Caco-2 (cell line): ENCODE results near the gene WDR1. TPM values are rescaled to one million over a fixed set of nuclear protein-coding genes. Genes with fewer than 3 reads are reported as not detected.

ENCODE experiments used
- BruUV-seq: library from RNA; stranded (reverse); fragments of 400-500 nt; replicated peaks from 2 replicates; lab custom pipeline; 2021; lab: Mats Ljungman, UMichigan
- CTCF ChIA-PET: fragments of 300-600 bp; sonication (Branson Sonifier 250); formaldehyde crosslinking; loops from one replicate; lab custom pipeline; 2022; ENCODE audit warnings: antibody characterized with exemption; lab: Charles Lee
- POLR2A ChIA-PET: fragments of 300-600 bp; sonication (Branson Sonifier 250); formaldehyde crosslinking; loops from one replicate; lab custom pipeline; 2022; ENCODE audit warnings: antibody characterized with exemption; lab: Charles Lee
- DNase-seq, 2 experiments: peaks; one replicate each; pipeline versions ENCODE4 v3.0.0 to v3.0.0-alpha.2; 2020 to 2022
- H3K27me3 ChIP-seq: replicated peaks from 2 replicates; pipeline ENCODE4 v1.6.0; 2011; ENCODE audit warnings: low read length; ENCODE audit not compliant: control insufficient read depth, insufficient read depth
- H3K36me3 ChIP-seq: 2 replicates; pipeline ENCODE4 v1.5.1; 2011; ENCODE audit warnings: low read length; ENCODE audit not compliant: control insufficient read depth, insufficient read depth
- H3K4me1 ChIP-seq: fragments of 250-450 bp; sonication (Bioruptor Pico); 2 replicates; pipeline ENCODE4 v1.5.1; 2020; ENCODE audit warnings: mild to moderate bottlenecking
- H3K4me3 ChIP-seq: 2 replicates; pipeline ENCODE4 v1.5.1; 2011; ENCODE audit warnings: low read depth, mild to moderate bottlenecking, control low read depth, low read length
- H3K9me3 ChIP-seq: fragments of 250-450 bp; sonication (Bioruptor Pico); 2 replicates; pipeline ENCODE4 v1.5.1; 2020; ENCODE audit warnings: mild to moderate bottlenecking, moderate library complexity
- H3K27ac Mint-ChIP-seq: one replicate; pipeline ENCODE4 v1.8.0; 2022; ENCODE audit warnings: mixed read lengths; ENCODE audit not compliant: unreplicated experiment
- H3K27me3 Mint-ChIP-seq: one replicate; pipeline ENCODE4 v1.8.0; 2022; ENCODE audit warnings: mixed read lengths; ENCODE audit not compliant: insufficient read depth, unreplicated experiment
- H3K36me3 Mint-ChIP-seq: one replicate; pipeline ENCODE4 v1.8.0; 2022; ENCODE audit warnings: mild to moderate bottlenecking, mixed read lengths; ENCODE audit not compliant: insufficient read depth, unreplicated experiment
- H3K4me1 Mint-ChIP-seq: one replicate; pipeline ENCODE4 v1.8.0; 2022; ENCODE audit warnings: low read depth, mixed read lengths; ENCODE audit not compliant: unreplicated experiment
- H3K4me3 Mint-ChIP-seq: one replicate; pipeline ENCODE4 v1.8.0; 2022; ENCODE audit warnings: mild to moderate bottlenecking, moderate library complexity, mixed read lengths; ENCODE audit not compliant: unreplicated experiment
- H3K9me3 Mint-ChIP-seq: one replicate; pipeline ENCODE4 v1.8.0; 2022; ENCODE audit warnings: mixed read lengths; ENCODE audit not compliant: unreplicated experiment
- CTCF ChIP-seq, 2 experiments: fragments of 200-600 bp in 1 of 2; IDR thresholded peaks; 1 replicate in 1 of 2; 2 replicates in 1 of 2; pipeline versions ENCODE4 v1.5.1 to v1.8.0; 2011 to 2022; ENCODE audit warnings: antibody characterized with exemption in 1 of 2, control low read depth in 1 of 2, inconsistent platforms in 1 of 2, low read depth in 1 of 2, low read length in 1 of 2, mild to moderate bottlenecking in 1 of 2, moderate library complexity in 1 of 2; ENCODE audit not compliant: insufficient read depth in 1 of 2, severe bottlenecking in 1 of 2, unreplicated experiment in 1 of 2
- intact Hi-C: fragments of 100-400 bp; cut with micrococcal nuclease; formaldehyde crosslinking; loops from one replicate; pipeline ENCODE4 v1.10.0; 2022; ENCODE audit not compliant: unreplicated experiment
- total RNA-seq: library from RNA; stranded (reverse); gene quantifications from 2 replicates; pipeline ENCODE4 v1.2.3, GENCODE V29; 2022

Gene WDR1
- total RNA-seq, 1 experiment from 2014 or later: 250 TPM

DNA sequence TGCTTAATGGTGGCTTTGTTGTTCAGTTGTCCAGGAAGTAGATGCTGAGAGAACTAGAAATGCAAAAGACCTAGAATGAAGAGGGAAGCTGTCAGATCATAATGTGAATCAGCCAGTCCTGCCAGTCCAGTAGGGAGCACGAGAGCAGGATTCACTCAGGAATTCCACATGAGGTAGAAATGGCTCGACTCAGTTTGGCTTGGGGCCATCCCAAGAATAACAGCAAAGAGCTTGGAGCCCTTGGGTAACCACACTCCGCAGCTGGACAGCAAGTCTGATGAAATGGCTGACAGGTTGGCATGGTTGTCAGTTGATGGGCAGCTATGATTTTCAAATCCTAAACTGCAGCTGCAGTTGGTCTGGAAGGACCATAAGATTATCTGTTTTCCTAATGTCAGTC, 44.5 kb upstream of the WDR1 start:
- Mint-ChIP-seq H3K36me3 (no peaks in the 10 kb centered on the region), H3K4me3 (no peak overlapping the region), H3K9me3 (no peaks in the 10 kb centered on the region), H3K27ac (no peak overlapping the region), H3K4me1 (peaks cover 15% of the 10 kb centered on the region), H3K27me3 (peaks cover 2% of the 10 kb centered on the region)
- Histone ChIP-seq H3K27me3 (no peaks in the 10 kb centered on the region), H3K4me3 (no peak overlapping the region), H3K36me3 (no peaks in the 10 kb centered on the region), H3K9me3 (no peaks in the 10 kb centered on the region), H3K4me1 (peaks cover 18% of the 10 kb centered on the region)
- no TSS peak for BruUV-seq
- DNase-seq: no peak
- no peak for TF ChIP-seq CTCF (IDR thresholded peaks at IDR 0.05; ENCODE audit: insufficient read depth in 1 of 2, low read depth in 1 of 2, low read length in 1 of 2, severe bottlenecking in 1 of 2, unreplicated experiment in 1 of 2)
- ChIA-PET CTCF (interaction anchor here (1.2 kb wide), 1 partner anchor 243 kb away, joined by 3 read pairs; no protein-coding TSS in a partner anchor), POLR2A (no interaction called here)
- intact Hi-C loops: loop anchor here (10.0 kb wide), 1 partner anchor 104 kb away; no protein-coding TSS in a partner anchor

DNA sequence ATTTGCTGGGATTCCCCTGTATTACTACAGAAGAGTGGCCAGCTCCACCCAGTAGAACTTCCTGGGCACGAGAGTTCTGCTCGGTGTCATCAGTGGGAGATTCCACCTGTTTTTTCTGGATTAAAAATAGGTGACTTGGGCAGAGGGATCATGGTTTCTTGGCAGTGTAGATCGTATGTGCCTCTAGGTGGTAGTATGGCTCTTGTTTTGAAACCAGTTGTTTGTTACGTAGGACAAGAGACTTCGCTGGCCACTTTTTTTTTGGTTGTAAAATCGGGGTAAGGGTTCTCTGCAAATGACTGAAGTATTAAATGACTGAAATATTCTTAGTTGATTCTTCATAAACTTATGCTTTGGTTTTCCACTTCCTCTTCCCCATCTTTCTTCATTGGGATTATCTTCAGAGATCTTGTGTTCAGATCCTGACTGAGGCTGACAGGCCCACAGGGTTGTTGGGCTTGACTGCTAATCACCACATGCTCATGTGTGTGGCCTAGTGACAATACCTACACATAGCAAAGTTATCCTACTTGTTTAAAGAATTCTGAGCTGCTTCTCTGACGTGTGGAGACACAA, 43.8 kb upstream of the WDR1 start:
- H3K4me1 ChIP-seq: peaks cover 18% of the 10 kb centered on the region
- Mint-ChIP-seq H3K36me3 (no peaks in the 10 kb centered on the region), H3K27me3 (peaks cover 4% of the 10 kb centered on the region), H3K27ac (no peak overlapping the region), H3K4me1 (peaks cover 15% of the 10 kb centered on the region), H3K9me3 (no peaks in the 10 kb centered on the region), H3K4me3 (no peak overlapping the region)
- TF ChIP-seq CTCF (IDR thresholded peaks at IDR 0.05; ENCODE audit: insufficient read depth in 1 of 2, low read depth in 1 of 2, low read length in 1 of 2, severe bottlenecking in 1 of 2, unreplicated experiment in 1 of 2): peak; percentile 24 to 26
- H3K9me3 ChIP-seq: no peaks in the 10 kb centered on the region
- H3K36me3 ChIP-seq: no peaks in the 10 kb centered on the region
- no peak overlapping the region for H3K4me3 ChIP-seq
- DNase-seq: peak in 1 of 2 experiments; percentile 37
- intact Hi-C loops: loop anchor here (1.0 to 10.0 kb wide), 2 partner anchors 104 to 389 kb away; no protein-coding TSS in a partner anchor
- BruUV-seq: no TSS peak
- ChIA-PET CTCF (interaction anchor here (3.5 kb wide), 1 partner anchor 243 kb away, joined by 31 read pairs; no protein-coding TSS in a partner anchor), POLR2A (no interaction called here)
- no peaks in the 10 kb centered on the region for H3K27me3 ChIP-seq

GRCh38 chr4:10159671-10160070, 43.1 kb upstream of the WDR1 start:
- DNase-seq: no peak
- TF ChIP-seq CTCF (IDR thresholded peaks at IDR 0.05; ENCODE audit: insufficient read depth in 1 of 2, low read depth in 1 of 2, low read length in 1 of 2, severe bottlenecking in 1 of 2, unreplicated experiment in 1 of 2): no peak
- Histone ChIP-seq H3K36me3 (no peaks in the 10 kb centered on the region), H3K4me1 (peaks cover 12% of the 10 kb centered on the region), H3K27me3 (no peaks in the 10 kb centered on the region), H3K9me3 (no peaks in the 10 kb centered on the region), H3K4me3 (no peak overlapping the region)
- Mint-ChIP-seq H3K9me3 (no peaks in the 10 kb centered on the region), H3K27ac (no peak overlapping the region), H3K4me3 (no peak overlapping the region), H3K4me1 (peaks cover 10% of the 10 kb centered on the region), H3K27me3 (peaks cover 4% of the 10 kb centered on the region), H3K36me3 (no peaks in the 10 kb centered on the region)
- intact Hi-C loops: loop anchor here (1.0 to 10.0 kb wide), 3 partner anchors 105 to 397 kb away; no protein-coding TSS in a partner anchor
- ChIA-PET POLR2A (no interaction called here), CTCF (interaction anchor here (3.5 kb wide), 1 partner anchor 244 kb away, joined by 31 read pairs; no protein-coding TSS in a partner anchor)
- BruUV-seq: no TSS peak
